Neural cell (in vitro differentiated cells): Measurements from ENCODE around the gene MEF2A. TPM values are rescaled to one million over a fixed set of nuclear protein-coding genes. Genes with fewer than 3 reads are reported as not detected.

ENCODE experiments used
- H2AFZ ChIP-seq: fragments of 200-600, 300-800 bp; sonication (generic), shearing (Covaris generic); 2 replicates; pipeline ENCODE4 v1.6.0; 2014; ENCODE audit warnings: low read depth, mild to moderate bottlenecking, antibody characterized with exemption, low read length, moderate library complexity
- H3F3A ChIP-seq: fragments of 200-600 bp; shearing (Covaris generic); 2 replicates; pipeline ENCODE4 v1.6.1; 2016; ENCODE audit warnings: mild to moderate bottlenecking, moderate library complexity, mixed read lengths, antibody characterized with exemption, low read length; ENCODE audit not compliant: insufficient read depth, poor library complexity, severe bottlenecking
- H3K27ac ChIP-seq: fragments of 200-600, 300-800 bp; sonication (generic), shearing (Covaris generic); 2 replicates; pipeline ENCODE4 v1.5.1; 2014; ENCODE audit warnings: mild to moderate bottlenecking, low read length, moderate library complexity
- H3K27me3 ChIP-seq: fragments of 300-800, 200-600 bp; sonication (generic), shearing (Covaris generic); 2 replicates; pipeline ENCODE4 v1.6.0; 2014; ENCODE audit warnings: mild to moderate bottlenecking, low read depth, low read length, moderate library complexity; ENCODE audit not compliant: insufficient read depth
- H3K36me3 ChIP-seq: fragments of 300-800, 200-600 bp; sonication (generic), shearing (Covaris generic); 2 replicates; pipeline ENCODE4 v1.5.1; 2014; ENCODE audit warnings: mild to moderate bottlenecking, antibody characterized with exemption, low read length, moderate library complexity; ENCODE audit not compliant: insufficient read depth
- H3K4me2 ChIP-seq: fragments of 300-800, 200-600 bp; sonication (generic), shearing (Covaris generic); 2 replicates; pipeline ENCODE4 v1.6.0; 2014; ENCODE audit warnings: mild to moderate bottlenecking, low read length
- H3K4me3 ChIP-seq: fragments of 300-800, 200-600 bp; sonication (generic), shearing (Covaris generic); 2 replicates; pipeline ENCODE4 v1.5.1; 2014; ENCODE audit warnings: mild to moderate bottlenecking, low read length, moderate library complexity
- H3K79me2 ChIP-seq: fragments of 200-600 bp; shearing (Covaris generic); replicated peaks from 2 replicates; pipeline ENCODE4 v1.6.0; 2014; ENCODE audit warnings: mild to moderate bottlenecking, low read length, moderate library complexity; ENCODE audit not compliant: insufficient read depth
- H3K9ac ChIP-seq: fragments of 300-800, 200-600 bp; sonication (generic), shearing (Covaris generic); 2 replicates; pipeline ENCODE4 v1.6.1; 2016; ENCODE audit warnings: mild to moderate bottlenecking, low read length, mixed read lengths
- H3K9me2 ChIP-seq: fragments of 200-600 bp; shearing (Covaris generic); 2 replicates; pipeline ENCODE4 v1.6.1; 2016; ENCODE audit warnings: mild to moderate bottlenecking, low read length, mixed read lengths; ENCODE audit not compliant: insufficient read depth
- H3K9me3 ChIP-seq: fragments of 200-600, 300-800 bp; sonication (generic), shearing (Covaris generic); 2 replicates; pipeline ENCODE4 v1.6.1; 2016; ENCODE audit warnings: mild to moderate bottlenecking, mixed run types, low read length, moderate library complexity, mixed read lengths
- H4K20me1 ChIP-seq: fragments of 200-600 bp; shearing (Covaris generic); 2 replicates; pipeline ENCODE4 v1.6.1; 2016; ENCODE audit warnings: mild to moderate bottlenecking, mixed run types; ENCODE audit not compliant: insufficient read depth
- CTCF ChIP-seq: fragments of 450-650 bp; IDR thresholded peaks from 2 replicates; pipeline ENCODE4 v1.5.1; 2014; ENCODE audit warnings: antibody characterized with exemption, mild to moderate bottlenecking, moderate library complexity; ENCODE audit not compliant: poor library complexity, severe bottlenecking
- EP300 ChIP-seq: fragments of 450-650 bp; conservative IDR thresholded peaks from 2 replicates; pipeline ENCODE4 v1.6.1; 2014; ENCODE audit warnings: antibody characterized with exemption, mild to moderate bottlenecking, moderate library complexity; ENCODE audit not compliant: poor library complexity, severe bottlenecking
- EZH2 ChIP-seq: fragments of 200-600, 300-800 bp; shearing (Covaris generic), sonication (generic); IDR thresholded peaks from 2 replicates; pipeline ENCODE4 v1.6.1; 2014; ENCODE audit warnings: antibody characterized with exemption, low read length, borderline replicate concordance, mild to moderate bottlenecking; ENCODE audit not compliant: insufficient read depth, poor library complexity, severe bottlenecking
- MXI1 ChIP-seq: fragments of 450-650 bp; conservative IDR thresholded peaks from 2 replicates; pipeline ENCODE4 v1.6.1; 2014; ENCODE audit warnings: antibody characterized with exemption, mild to moderate bottlenecking; ENCODE audit not compliant: poor library complexity, severe bottlenecking
- POLR2AphosphoS5 ChIP-seq: IDR thresholded peaks from 2 replicates; pipeline ENCODE4 v1.6.1; 2012
- RAD21 ChIP-seq: fragments of 450-650 bp; conservative IDR thresholded peaks from 2 replicates; pipeline ENCODE4 v1.6.1; 2014; ENCODE audit warnings: antibody characterized with exemption, mild to moderate bottlenecking, moderate library complexity
- REST ChIP-seq: IDR thresholded peaks from 2 replicates; pipeline ENCODE4 v1.6.1; 2012; ENCODE audit warnings: borderline replicate concordance
- SMC3 ChIP-seq: fragments of 450-650 bp; conservative IDR thresholded peaks from 2 replicates; pipeline ENCODE4 v1.6.1; 2014; ENCODE audit warnings: antibody characterized with exemption, mild to moderate bottlenecking, moderate library complexity; ENCODE audit not compliant: poor library complexity
- TAF1 ChIP-seq: IDR thresholded peaks from 2 replicates; pipeline ENCODE4 v1.6.1; 2012; ENCODE audit warnings: low read depth
- polyA plus RNA-seq: library from polyadenylated mRNA; depleted of rRNA; stranded (reverse); fragments of >200 nt; gene quantifications from 2 replicates; pipeline ENCODE4 v1.2.3, GENCODE V29; 2014

The MEF2A gene
- polyA plus RNA-seq, 1 donor from 2014 or later: 32.2 TPM

DNA sequence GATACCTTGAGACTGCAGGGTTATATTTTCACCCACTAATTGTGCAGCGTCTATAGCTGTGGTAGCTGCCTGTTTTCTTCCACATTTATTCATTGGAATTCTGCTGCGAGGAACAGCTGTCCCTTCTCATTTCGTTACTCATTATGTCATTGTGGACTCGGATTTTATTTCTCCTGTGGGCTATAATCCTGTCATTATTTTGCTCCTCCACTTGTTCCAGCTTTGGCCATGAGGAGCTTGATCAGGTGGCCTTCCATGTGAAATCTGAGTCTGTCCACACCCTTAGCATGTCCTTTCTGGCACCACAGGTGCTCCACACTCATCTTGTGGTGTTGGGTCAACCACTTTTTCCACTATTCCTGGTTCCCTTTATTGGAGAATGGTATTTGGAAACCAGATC lies 152.6 kb downstream of the MEF2A start:
- no peak overlapping the region for H3K27ac ChIP-seq
- H3F3A ChIP-seq: no peaks in the 10 kb centered on the region
- H3K27me3 ChIP-seq: no peaks in the 10 kb centered on the region
- TF ChIP-seq CTCF: no peak
- H3K4me2 ChIP-seq: no peak overlapping the region
- no peaks in the 10 kb centered on the region for H3K36me3 ChIP-seq
- no peaks in the 10 kb centered on the region for H3K79me2 ChIP-seq
- H3K9me2 ChIP-seq: no peaks in the 10 kb centered on the region
- H3K4me3 ChIP-seq: no peak overlapping the region
- no peak overlapping the region for H3K9ac ChIP-seq
- H2AFZ ChIP-seq: no peak overlapping the region
- H3K9me3 ChIP-seq: no peaks in the 10 kb centered on the region
- H4K20me1 ChIP-seq: no peaks in the 10 kb centered on the region

DNA sequence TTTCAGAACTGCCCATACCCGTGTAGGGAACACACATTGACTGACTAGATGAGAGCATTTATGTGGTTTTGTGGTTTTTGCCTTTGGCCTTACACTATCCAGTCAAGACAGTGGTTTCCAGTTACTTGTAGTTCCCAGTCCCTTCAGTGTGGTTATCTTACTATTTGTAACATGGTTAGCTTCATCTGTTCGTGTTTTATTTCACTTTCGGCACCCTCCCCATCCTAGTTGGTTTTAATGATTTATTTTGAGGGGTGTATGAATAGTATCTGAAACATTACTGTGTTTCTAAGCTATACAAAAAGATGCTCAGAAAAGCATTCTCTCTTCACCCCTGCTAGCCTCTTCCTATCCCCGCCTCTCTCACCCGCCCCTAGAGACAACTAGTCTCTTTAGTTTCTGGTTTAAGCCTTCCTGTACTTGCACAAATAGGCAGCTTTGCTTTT lies 153.3 kb downstream of the MEF2A start:
- Histone ChIP-seq H3K27me3 (no peaks in the 10 kb centered on the region), H3K9ac (no peak overlapping the region), H3K27ac (no peak overlapping the region), H3K79me2 (no peaks in the 10 kb centered on the region), H3K9me2 (no peaks in the 10 kb centered on the region), H3K4me3 (no peak overlapping the region), H4K20me1 (no peaks in the 10 kb centered on the region), H3K4me2 (no peak overlapping the region), H3F3A (no peaks in the 10 kb centered on the region), H3K36me3 (no peaks in the 10 kb centered on the region), H2AFZ (no peak overlapping the region), H3K9me3 (no peaks in the 10 kb centered on the region)
- TF ChIP-seq RAD21 (no peak), CTCF (no peak), MXI1 (no peak), TAF1 (no peak), EZH2 (no peak), SMC3 (no peak), EP300 (no peak), REST (no peak), POLR2AphosphoS5 (no peak)
